Adrenal gland (tissue), 5 donors: ENCODE results near the gene SLC41A2.

Source experiments
- CTCF ChIP-seq, 6 experiments: fragments of 450-650 bp in 4 of 6; fragments of 200-600 bp in 2 of 6; sonication (generic) in 1 of 6; IDR thresholded peaks; 1 replicate in 5 of 6; 2 replicates in 1 of 6; pipeline versions ENCODE4 v1.5.1 to v1.8.0; 2016 to 2021; ENCODE audit warnings: antibody characterized with exemption in 6 of 6, mild to moderate bottlenecking in 2 of 6, moderate library complexity in 1 of 6
- POLR2A ChIP-seq, 2 donors: fragments of 450-650 bp; IDR thresholded peaks; one replicate each; pipeline ENCODE4 v1.6.1; 2017; ENCODE audit warnings: antibody characterized with exemption in 2 of 2, mild to moderate bottlenecking in 2 of 2, moderate library complexity in 1 of 2
- donor health status: DM: no; HTN: no; CAD: no.

DNA sequence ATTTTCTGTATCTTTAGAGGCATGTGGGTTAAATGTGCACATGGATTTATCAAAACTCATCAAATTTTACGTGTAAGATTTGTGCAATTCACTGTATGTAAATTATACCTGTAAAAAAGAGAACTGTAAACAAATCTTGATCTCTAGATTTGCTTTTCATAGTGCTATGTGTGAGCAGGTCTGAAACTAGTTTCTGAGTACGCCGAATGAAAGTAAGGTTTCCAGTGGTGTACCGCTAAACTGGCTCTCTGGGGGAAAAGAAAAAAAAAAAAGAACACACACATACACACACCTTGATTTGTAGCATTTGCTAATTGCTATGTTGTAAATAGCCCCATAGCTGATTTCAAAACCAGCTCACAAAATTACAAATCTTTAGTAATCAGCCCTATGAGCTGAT is 8.6 kb upstream of the SLC41A2 start:
- TF ChIP-seq CTCF (IDR thresholded peaks at IDR 0.05): no peak
- TF ChIP-seq POLR2A (IDR thresholded peaks at IDR 0.05): no peak
